ENCODE measurements around the gene SPECC1L.

DNA sequence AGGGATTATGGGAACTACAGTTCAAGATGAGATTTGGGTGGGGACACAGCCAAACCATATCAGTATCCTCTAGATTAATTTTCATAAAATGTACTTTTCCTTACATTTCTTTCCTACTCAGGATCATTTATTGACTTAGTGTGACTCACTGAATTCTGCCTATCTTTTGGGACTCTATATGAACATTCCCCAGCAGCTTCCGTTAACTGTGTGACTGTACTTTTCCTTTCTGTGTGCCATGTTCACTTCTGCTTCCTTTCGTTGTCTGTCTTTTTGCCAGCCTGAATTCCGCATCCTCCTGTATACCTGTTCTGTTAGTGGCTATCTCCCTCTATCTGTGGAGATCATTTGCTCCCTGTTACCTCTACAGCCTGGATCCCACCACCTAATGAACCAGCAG is 48.8 kb downstream of the SPECC1L start:
- TF ChIP-seq, protein P1, sequence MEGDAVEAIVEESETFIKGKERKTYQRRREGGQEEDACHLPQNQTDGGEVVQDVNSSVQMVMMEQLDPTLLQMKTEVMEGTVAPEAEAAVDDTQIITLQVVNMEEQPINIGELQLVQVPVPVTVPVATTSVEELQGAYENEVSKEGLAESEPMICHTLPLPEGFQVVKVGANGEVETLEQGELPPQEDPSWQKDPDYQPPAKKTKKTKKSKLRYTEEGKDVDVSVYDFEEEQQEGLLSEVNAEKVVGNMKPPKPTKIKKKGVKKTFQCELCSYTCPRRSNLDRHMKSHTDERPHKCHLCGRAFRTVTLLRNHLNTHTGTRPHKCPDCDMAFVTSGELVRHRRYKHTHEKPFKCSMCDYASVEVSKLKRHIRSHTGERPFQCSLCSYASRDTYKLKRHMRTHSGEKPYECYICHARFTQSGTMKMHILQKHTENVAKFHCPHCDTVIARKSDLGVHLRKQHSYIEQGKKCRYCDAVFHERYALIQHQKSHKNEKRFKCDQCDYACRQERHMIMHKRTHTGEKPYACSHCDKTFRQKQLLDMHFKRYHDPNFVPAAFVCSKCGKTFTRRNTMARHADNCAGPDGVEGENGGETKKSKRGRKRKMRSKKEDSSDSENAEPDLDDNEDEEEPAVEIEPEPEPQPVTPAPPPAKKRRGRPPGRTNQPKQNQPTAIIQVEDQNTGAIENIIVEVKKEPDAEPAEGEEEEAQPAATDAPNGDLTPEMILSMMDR (IDR thresholded peaks at IDR 0.05; ENCODE audit: insufficient read depth, low read length), result no peak
- no peak for TF ChIP-seq GABPA (IDR thresholded peaks at IDR 0.05; ENCODE audit: low read depth)
